ENCODE data around the gene GOSR2.

GRCh38 chr17:46976626-46977270 lies 53.8 kb downstream of the GOSR2 start:
- TF ChIP-seq CTCF (conservative IDR thresholded peaks at IDR 0.05; ENCODE audit: low read depth, low read length) (no peak), POLR2A (IDR thresholded peaks at IDR 0.05; ENCODE audit: low read depth, low read length) (no peak), BHLHE40 (IDR thresholded peaks at IDR 0.05; ENCODE audit: low read depth, low read length) (no peak), MXI1 (IDR thresholded peaks at IDR 0.05; ENCODE audit: borderline replicate concordance, low read depth, low read length) (no peak), RCOR1 (IDR thresholded peaks at IDR 0.05; ENCODE audit: insufficient replicate concordance, low read length) (no peak), NFE2L2 (IDR thresholded peaks at IDR 0.05; ENCODE audit: low read depth, low read length) (no peak)
- TF ChIP-seq, protein P1, sequence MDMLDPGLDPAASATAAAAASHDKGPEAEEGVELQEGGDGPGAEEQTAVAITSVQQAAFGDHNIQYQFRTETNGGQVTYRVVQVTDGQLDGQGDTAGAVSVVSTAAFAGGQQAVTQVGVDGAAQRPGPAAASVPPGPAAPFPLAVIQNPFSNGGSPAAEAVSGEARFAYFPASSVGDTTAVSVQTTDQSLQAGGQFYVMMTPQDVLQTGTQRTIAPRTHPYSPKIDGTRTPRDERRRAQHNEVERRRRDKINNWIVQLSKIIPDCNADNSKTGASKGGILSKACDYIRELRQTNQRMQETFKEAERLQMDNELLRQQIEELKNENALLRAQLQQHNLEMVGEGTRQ (IDR thresholded peaks at IDR 0.05; ENCODE audit: low read depth, low read length): no peak
